OCI-LY7 (cell line): ENCODE results near the gene HAGHL.
A peak's percentile ranks its signal among the peaks of the same experiment; 100 is the strongest.

Experiments
- CTCF ChIP-seq: fragments of 200-600 bp; sonication (generic); conservative IDR thresholded peaks from 2 replicates; pipeline ENCODE4 v1.5.1; 2014; ENCODE audit warnings: mild to moderate bottlenecking, antibody characterized with exemption, low read length, moderate library complexity, mixed read lengths
- EZH2phosphoT487 ChIP-seq: fragments of 200-600 bp; sonication (generic); IDR thresholded peaks from 2 replicates; pipeline ENCODE4 v1.6.1; 2018; ENCODE audit warnings: low read depth, borderline replicate concordance, mild to moderate bottlenecking, mixed run types, antibody characterized with exemption, low read length, moderate library complexity, mixed read lengths

GRCh38 chr16:715477-716199 is 11.3 kb upstream of the HAGHL start:
- TF ChIP-seq CTCF (peak; percentile 54), EZH2phosphoT487 (no peak)
